ENCODE data around the gene PLEK. TPM values are rescaled to one million over a fixed set of nuclear protein-coding genes. Genes with fewer than 3 reads are reported as not detected.

PLEK gene
- total and polyA plus RNA-seq, 3 donors from 2014 or later, result 1.7 to 9.2 (median 2.4) TPM

GRCh38 chr2:68434981-68435380, 69.9 kb downstream of the PLEK start:
- peaks cover 21% of the 10 kb centered on the region for H3K4me1 ChIP-seq
- H3K36me3 ChIP-seq (ENCODE audit: low read depth, missing control alignments), result no peaks in the 10 kb centered on the region
- no peaks in the 10 kb centered on the region for H3K9me3 ChIP-seq
- H3K27ac ChIP-seq, result peak overlapping the region; percentile 41 to 77
- intact Hi-C loops (cut with DNase I; ENCODE audit: low total_unique reads), result loop anchor here (10.0 kb wide), 1 partner anchor 70 kb away; the partner anchor contains the start of gene PLEK
- no peak for TF ChIP-seq POLR2A (IDR thresholded peaks at IDR 0.05)
- no peak for TF ChIP-seq CTCF (IDR thresholded peaks at IDR 0.05)
- no peak for DNase-seq
- no peaks in the 10 kb centered on the region for H3K27me3 ChIP-seq
- no peak overlapping the region for H3K4me3 ChIP-seq

GRCh38 chr2:68435615-68436014, 70.5 kb downstream of the PLEK start:
- Histone ChIP-seq H3K36me3 (ENCODE audit: low read depth, missing control alignments) (no peaks in the 10 kb centered on the region), H3K27ac (peak overlapping the region; percentile 41 to 77), H3K4me3 (no peak overlapping the region), H3K27me3 (no peaks in the 10 kb centered on the region), H3K4me1 (peaks cover 21% of the 10 kb centered on the region), H3K9me3 (no peaks in the 10 kb centered on the region)
- DNase-seq, result no peak
- TF ChIP-seq POLR2A (IDR thresholded peaks at IDR 0.05) (no peak), CTCF (IDR thresholded peaks at IDR 0.05) (no peak)
- intact Hi-C loops (cut with DNase I; ENCODE audit: low total_unique reads), result loop anchor here (10.0 kb wide), 1 partner anchor 71 kb away; the partner anchor contains the start of gene PLEK

- no peak for TF ChIP-seq POLR2A (IDR thresholded peaks at IDR 0.05)
- TF ChIP-seq CTCF (IDR thresholded peaks at IDR 0.05), result no peak
- Histone ChIP-seq H3K9me3 (no peaks in the 10 kb centered on the region), H3K4me3 (no peak overlapping the region), H3K27ac (peak overlapping the region; percentile 67 to 77), H3K27me3 (no peaks in the 10 kb centered on the region), H3K36me3 (ENCODE audit: low read depth, missing control alignments) (no peaks in the 10 kb centered on the region), H3K4me1 (peaks cover 22% of the 10 kb centered on the region)
- DNase-seq, result no peak
- 28 to 29% methylated on average over 4 of the region's 4 CpGs for WGBS, 2 donors
- intact Hi-C loops (cut with DNase I; ENCODE audit: low total_unique reads), result loop anchor here (10.0 kb wide), 1 partner anchor 71 kb away; the partner anchor contains the start of gene PLEK
These were observed 71.2 kb downstream of the PLEK start for GRCh38 chr2:68436270-68436669.

- H3K36me3 ChIP-seq (ENCODE audit: low read depth, missing control alignments), result no peaks in the 10 kb centered on the region
- intact Hi-C loops (cut with DNase I; ENCODE audit: low total_unique reads), result loop anchor here (10.0 kb wide), 1 partner anchor 74 kb away; the partner anchor contains the start of gene PLEK
- H3K9me3 ChIP-seq, result no peaks in the 10 kb centered on the region
- TF ChIP-seq CTCF (IDR thresholded peaks at IDR 0.05) (no peak), POLR2A (IDR thresholded peaks at IDR 0.05) (no peak)
- H3K4me3 ChIP-seq, result no peak overlapping the region
- H3K4me1 ChIP-seq, result peaks cover 24% of the 10 kb centered on the region
- no peaks in the 10 kb centered on the region for H3K27me3 ChIP-seq
- WGBS, 2 donors, result 61 to 73% methylated on average over 7 of the region's 7 CpGs
- no peak overlapping the region for H3K27ac ChIP-seq
- no peak for DNase-seq
These were observed 73.6 kb downstream of the PLEK start for GRCh38 chr2:68438455-68439303.
